ENCODE results near the gene PIK3CD.
"Not testable (repeated sequence)": the region's sequence is repeated elsewhere in the genome, so short reads cannot be mapped to it uniquely, and the experiment has no call there.

The PIK3CD gene

GRCh38 chr1:9621032-9621431 lies 30.5 kb upstream of the PIK3CD start:
- FAIRE-seq (no peak), DNase-seq (ENCODE audit: low spot score) (no peak)

- FAIRE-seq (no peak), DNase-seq (ENCODE audit: low spot score) (no peak)
Observed at GRCh38 chr1:9624081-9624480, 27.4 kb upstream of the PIK3CD start.

DNA sequence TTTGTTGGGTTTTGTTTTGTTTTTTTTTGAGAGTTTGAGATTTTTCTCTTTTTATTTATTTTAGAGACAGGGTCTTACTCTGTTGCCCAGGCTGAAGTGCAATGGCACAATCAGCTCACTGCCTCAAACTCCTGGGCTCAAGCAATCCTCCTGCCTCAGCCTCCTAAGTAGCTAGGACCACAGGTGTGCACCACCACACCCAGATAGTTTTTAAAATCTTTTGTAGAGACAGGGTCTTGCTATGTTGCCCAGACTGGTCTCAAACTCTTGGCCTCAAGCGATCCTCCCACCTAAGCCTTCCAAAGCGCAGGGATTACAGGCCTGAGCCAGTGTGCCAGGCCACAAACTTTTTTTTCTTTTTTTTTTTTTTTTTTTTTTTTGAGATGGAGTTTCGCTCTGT lies 26.5 kb upstream of the PIK3CD start:
- FAIRE-seq; DNase-seq (ENCODE audit: low spot score): not testable (repeated sequence)

DNA sequence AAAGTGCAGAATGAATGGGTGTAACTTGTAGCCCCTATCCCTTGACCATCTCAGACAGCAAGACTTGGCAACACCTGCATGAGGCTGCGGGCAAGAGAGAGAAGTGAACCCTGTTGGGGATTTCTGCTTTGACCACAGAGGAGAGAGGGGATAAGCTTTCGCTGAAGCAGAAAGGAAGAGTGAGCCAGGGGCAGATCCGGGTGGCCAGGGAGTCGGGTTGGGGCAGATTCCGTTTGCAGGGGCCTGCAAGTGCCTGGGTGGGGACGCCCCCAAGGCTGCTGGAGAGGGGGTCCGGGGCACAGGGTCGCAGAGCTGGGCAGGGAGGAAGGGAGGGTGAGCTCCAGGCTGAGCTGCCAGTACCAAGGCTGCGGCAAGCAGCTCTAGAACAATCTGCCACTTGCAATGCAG lies 25.3 kb upstream of the PIK3CD start:
- DNase-seq (ENCODE audit: low spot score): no peak
- no peak for FAIRE-seq

DNA sequence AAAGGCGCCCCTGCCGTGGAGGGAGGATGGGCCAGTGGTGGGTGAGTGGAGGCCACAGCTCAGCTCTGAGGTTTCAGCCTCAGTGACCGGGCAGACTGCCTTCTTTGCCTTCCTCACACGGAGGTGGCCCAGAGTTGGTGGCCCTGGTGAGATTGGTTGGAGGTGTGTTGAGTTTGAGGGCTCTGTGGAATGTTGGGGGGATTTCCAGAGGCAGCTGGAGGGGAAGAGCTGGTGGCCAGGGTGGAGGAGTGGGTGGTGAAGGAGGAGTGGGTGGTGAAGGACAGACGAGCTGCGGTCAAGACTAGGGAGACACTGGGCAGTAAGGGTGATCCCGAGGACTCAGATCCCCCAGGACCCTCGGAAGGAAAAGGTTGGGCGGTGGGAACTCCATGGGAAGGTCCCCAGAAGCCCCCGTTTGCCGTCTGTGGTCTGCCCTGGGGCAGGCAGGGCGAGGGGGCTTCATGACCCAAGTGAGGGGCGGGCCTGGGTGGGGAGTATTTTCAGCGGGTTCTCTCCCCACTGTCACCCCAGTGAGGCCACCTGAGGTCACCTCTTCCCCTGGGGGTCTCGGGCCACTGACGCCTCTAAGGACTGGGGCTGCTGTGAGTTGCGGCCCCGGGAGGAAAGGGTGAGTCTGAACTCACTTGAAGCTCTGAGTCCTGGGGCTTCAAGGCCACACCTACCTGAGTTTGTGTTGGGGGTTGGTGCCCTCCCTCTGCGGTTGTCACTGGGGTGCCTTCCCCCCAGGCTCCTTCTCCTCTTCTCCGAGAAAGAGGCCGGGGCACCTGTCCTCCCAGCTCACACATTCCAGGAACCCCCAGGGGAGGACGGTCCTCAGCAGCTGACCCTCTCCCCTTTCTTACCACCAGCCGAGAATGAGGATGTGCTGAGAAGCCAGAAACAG lies 22.7 kb upstream of the PIK3CD start:
- FAIRE-seq (no peak), DNase-seq (ENCODE audit: low spot score) (no peak)

DNA sequence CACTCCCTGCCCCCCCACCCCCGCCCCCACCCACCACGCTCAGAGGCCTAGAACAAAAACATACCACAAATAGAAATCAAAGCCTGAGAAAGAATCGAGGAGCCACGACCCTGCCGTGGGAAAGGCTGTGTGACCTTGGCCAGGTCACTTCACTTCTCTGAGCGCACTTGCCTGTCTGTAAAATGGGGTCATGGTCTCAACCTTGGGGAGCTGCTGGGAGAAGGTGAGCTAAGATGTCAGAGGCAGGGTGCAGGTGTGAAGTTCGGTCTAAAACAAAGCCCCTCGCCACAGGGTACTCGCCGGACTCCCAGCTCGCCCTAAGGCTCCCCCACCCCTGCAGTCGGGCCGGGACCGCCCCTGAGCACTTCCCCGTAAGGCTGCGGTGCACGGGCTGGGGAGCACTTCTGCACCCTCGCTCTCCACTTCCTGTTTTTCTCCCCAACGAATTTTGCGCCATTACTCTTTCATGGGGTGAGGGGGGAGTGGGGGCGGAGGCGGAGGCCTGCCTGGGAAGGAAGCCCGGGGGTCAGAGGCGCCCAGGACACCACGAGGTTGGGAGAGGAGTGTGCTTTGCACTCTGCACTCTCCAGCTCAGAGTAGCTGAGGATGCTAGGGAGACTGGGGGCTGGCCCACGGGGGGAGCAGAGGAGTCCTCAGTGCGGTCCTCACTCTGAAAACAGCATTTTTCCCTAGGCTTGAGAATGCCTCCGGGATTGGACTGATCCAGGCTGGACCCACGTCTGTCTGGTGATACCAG lies 21.9 kb upstream of the PIK3CD start:
- DNase-seq (ENCODE audit: low spot score): no peak
- FAIRE-seq: no peak

DNA sequence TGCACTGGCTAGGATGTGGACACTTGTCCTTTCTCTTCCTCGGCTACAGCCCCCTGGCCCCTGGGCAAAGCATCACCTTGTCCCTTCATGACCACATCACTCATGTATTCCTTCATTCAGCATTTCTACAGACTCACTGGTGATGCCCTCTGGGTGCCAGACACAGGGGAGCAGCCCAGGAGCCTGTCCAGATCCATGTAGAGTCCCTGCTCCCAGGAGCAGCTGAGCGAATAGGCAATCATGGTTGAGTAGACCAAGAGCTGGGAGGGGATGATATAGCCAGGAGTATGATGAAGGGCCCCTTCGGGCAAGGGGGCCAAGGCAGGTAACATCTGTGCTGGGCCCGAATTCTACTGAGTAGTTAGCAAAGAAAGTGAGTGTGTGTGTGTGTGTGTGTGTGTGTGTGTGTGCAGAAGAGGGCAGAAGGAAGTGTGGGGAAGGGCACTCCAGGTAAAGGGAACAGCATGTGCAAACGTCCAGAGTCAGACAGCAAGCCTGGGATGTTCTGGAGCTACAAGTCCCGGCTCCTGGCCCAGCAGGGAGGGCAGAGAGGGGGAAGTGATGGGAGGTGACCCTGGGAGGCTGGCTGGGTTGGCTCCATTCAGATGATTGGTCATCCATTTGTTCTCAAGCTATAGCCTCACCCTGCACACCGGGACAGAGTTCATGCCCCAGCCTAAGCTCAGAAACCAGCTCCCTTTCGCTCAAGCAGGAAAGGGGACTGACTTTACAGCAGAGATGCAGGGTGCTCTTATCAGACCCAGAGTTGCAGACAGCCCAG lies 21.0 kb upstream of the PIK3CD start:
- DNase-seq (ENCODE audit: low spot score): no peak

GRCh38 chr1:9631613-9632012 lies 19.9 kb upstream of the PIK3CD start:
- DNase-seq (ENCODE audit: low spot score) (no peak), FAIRE-seq (no peak)

More for the DNA sequence above, 21.0 kb upstream of the PIK3CD start:
- no peak for FAIRE-seq

DNA sequence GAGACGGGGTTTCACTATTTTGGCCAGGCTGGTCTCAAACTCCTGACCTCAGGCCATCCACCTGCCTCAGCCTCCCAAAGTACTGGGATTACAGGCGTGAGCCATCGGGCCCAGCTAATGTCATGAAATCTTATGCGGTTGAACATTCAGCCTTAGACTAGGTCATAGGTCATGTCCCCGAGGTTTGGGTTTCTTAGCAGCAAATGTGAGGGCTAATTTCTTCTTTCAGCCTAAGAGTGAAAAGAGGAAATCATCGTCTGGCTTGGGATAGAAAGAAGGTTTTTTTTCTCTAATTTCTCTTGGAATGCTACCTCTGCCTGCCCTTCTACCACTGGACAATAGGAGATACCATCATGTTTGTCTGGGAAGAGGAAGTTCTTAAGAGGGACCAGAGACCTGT lies 18.0 kb upstream of the PIK3CD start:
- FAIRE-seq (no peak), DNase-seq (ENCODE audit: low spot score) (no peak)

- FAIRE-seq (no peak), DNase-seq (ENCODE audit: low spot score) (no peak)
Observed at GRCh38 chr1:9634582-9634981, 16.9 kb upstream of the PIK3CD start.

GRCh38 chr1:9639227-9639626 lies 12.3 kb upstream of the PIK3CD start:
- DNase-seq (ENCODE audit: low spot score): no peak
- FAIRE-seq: no peak

- DNase-seq (ENCODE audit: low spot score) (no peak), FAIRE-seq (no peak)
Observed at GRCh38 chr1:9643351-9644256, 7.9 kb upstream of the PIK3CD start.

DNA sequence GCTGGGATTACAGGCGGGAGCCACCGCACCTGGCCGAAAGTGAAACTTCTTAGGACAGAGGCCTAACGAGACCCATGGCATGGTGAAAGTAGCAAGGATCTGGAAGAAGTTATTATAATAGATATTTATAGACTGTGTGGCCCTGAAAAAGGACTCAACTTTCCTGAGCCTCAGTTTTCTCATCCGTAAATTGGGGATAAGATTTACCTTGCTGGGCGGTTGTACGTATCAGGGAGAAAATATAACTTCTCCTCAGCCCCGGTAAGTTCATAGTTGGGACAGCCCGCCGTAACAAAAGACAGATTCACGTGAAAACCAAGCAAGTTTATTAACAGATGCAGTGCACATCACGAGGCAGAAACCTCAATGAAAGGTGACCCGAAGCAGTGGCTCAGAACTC lies 5.5 kb upstream of the PIK3CD start:
- FAIRE-seq (no peak), DNase-seq (ENCODE audit: low spot score) (no peak)

DNA sequence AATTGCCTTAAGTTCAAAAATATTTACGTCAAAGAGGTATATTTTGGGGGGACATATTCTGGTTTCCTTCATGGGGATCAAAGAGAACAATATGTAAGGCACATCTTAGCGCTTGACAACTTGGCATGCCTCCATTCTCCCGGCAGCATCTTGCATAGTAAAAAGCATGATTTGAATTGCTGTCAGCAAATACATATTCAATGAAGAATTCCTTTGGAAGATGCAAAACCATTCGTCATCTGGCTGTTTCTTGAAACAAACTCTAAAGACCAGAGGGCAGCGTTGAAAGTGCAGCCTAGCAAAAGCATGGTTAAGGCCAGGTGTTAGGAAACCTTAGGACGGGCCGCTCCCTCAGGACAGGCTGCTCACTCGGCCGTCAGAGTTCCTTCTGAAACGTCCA lies 3.4 kb upstream of the PIK3CD start:
- no peak for FAIRE-seq
- DNase-seq (ENCODE audit: low spot score): no peak

- FAIRE-seq: no peak
- DNase-seq (ENCODE audit: low spot score): no peak
Observed at GRCh38 chr1:9649769-9650168, 1.8 kb upstream of the PIK3CD start.

DNA sequence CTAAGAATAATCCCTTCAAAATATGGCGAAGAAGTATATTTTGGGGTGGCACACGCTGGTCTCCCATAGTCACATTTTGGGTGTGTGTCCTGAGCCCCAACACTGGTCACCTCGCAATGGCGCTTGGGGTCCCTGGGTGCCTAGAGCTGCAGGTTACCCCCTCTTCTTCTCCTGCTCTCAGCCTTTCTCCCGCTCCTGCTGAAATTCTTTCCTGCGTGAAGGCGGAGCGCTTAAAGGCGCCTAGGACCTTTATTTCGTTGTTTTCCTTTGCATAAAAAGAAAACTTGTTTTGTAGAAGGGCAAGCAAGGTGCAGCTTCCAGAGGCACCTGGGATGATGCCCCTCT lies 339 bp upstream of the PIK3CD start:
- FAIRE-seq: no peak
- DNase-seq (ENCODE audit: low spot score): no peak

DNA sequence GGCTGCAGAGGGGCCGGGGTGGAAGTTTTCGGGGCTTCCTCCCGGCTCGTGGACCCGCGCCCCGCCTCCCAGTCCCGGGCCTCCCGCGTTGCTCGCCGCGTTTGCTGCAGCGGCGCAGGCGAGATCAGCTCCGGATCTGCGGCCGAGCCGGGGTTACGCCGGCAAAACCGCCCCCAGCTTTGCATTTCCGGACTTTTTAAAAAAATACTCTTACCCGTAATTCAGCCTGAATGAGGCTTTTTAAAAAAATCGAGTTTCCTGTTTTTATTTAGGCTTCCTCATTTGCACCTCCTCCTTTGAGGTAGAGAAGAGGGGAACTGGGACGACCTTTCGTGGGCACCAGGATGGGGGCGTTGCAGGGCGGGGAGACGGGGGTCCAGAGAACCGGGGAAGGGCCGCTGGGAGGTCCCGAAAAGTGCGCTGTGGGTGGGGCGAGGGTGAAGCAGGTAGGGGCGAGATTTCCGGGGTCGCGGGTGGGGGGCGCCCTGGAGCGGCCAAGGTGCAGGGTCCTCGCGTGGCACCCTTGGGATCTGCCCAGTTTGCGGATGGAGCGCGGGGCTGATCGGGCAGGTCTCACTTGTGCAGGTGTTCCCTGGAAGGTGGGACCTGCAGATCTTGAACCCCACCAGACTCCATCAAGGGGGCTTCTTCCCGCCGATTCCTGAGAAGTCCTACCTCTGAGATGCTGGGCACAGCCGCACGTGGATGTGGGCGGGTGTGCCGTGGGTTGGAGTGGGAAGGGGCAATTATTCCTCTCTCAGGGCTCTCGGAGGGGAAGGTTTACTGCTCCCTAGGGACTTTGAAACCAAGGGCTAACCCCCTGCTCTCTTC lies 1.1 kb downstream of the PIK3CD start:
- no peak for DNase-seq (ENCODE audit: low spot score)
- FAIRE-seq: no peak

DNA sequence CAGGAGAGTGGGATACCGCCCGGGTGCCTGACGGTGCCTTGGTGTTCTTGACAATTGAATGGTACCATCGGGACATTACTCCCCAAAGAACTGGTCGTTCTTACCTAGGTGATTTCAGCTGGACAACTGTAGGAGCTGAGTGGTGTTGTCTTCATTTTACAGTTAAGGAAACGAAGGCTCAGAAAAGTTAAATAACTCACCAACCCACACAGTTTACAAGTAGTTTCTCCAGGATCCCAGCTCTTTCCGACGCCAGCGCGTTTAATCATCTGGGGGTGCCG lies 1.6 kb downstream of the PIK3CD start:
- DNase-seq (ENCODE audit: low spot score): no peak
- no peak for FAIRE-seq

DNA sequence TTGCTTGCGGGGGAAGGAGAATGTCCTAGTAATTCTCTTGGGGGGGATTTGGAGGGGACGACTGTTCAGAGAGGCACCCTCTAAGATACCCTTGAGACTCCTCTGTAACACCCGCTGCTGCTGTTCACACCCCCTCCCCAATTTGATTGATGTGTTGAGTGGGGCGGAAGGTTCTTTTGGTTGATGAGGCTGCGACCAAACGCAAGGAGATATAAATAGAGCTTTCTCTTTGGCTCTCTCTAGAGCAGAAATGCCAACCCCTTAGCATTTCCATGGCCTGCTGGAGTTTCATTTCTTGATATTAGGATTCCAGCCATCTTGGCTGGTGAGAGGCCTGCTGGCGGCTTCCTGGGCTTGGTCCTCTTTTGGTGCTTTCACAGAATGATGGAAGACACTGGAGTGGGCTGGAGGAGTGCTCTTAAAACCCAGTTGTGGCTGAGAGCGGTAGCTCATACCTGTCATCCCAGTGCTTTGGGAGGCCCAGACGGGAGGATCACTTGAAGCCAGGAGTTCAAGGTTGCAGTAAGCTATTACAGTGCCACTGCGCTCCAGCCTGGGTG lies 2.0 kb downstream of the PIK3CD start:
- FAIRE-seq: no peak
- DNase-seq (ENCODE audit: low spot score): no peak

Data from RCC 7860 (cell line).